Stomach (tissue), 4 donors: Measurements from ENCODE around the gene MACC1.

Experiments
- CTCF ChIP-seq, 7 experiments: fragments of 450-650 bp in 4 of 7; fragments of 200-600 bp in 3 of 7; sonication (generic) in 3 of 7; IDR thresholded peaks; one replicate each; pipeline ENCODE4 v1.5.1; 2016 to 2019; ENCODE audit warnings: antibody characterized with exemption in 7 of 7, control low read depth in 2 of 7, mild to moderate bottlenecking in 1 of 7
- POLR2A ChIP-seq, 4 donors: fragments of 450-650 bp; IDR thresholded peaks; one replicate each; pipeline ENCODE4 v1.6.1; 2016; ENCODE audit warnings: antibody characterized with exemption in 4 of 4, control low read depth in 2 of 4, mild to moderate bottlenecking in 1 of 4, moderate library complexity in 1 of 4
- POLR2AphosphoS5 ChIP-seq, 3 donors: sonication (generic); formaldehyde crosslinking; IDR thresholded peaks; one replicate each; pipeline ENCODE4 v1.6.1; 2016; ENCODE audit warnings: antibody characterized with exemption in 3 of 3

DNA sequence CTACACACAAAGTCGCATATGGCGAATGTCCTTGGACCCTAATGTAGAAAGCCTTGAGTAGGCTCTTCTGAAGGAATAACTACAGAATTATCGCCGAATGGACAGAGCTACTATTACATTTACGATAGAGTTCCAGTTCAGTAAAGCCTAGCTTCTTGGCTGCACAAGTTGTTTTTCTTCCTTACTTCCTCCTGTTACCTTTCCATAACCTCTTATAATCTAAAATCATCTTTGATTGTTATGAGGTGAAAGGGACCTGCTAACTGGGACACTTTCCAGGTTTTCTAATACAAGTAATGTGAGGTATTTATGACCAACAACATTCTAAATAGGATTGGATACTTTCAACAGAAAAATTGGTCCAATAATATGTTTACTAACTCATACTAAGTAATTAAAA, 31.2 kb downstream of the MACC1 start:
- TF ChIP-seq POLR2A (IDR thresholded peaks at IDR 0.05) (no peak), CTCF (IDR thresholded peaks at IDR 0.05) (no peak), POLR2AphosphoS5 (IDR thresholded peaks at IDR 0.05) (no peak)
